ENCODE results near the gene ACTR2. TPM values are rescaled to one million over a fixed set of nuclear protein-coding genes. Genes with fewer than 3 reads are reported as not detected.
A peak's percentile ranks its signal among the peaks of the same experiment; 100 is the strongest.

The ACTR2 gene
- total and polyA plus RNA-seq, 9 of the 15 experiments (the other 6 are each of a cell fraction or from before 2014, with no cell fraction given): 47.3 to 239 (median 108) TPM

- no peak overlapping the region for H3K4me2 ChIP-seq (ENCODE audit: insufficient read depth, low read length)
- FAIRE-seq: no peak
- no peak overlapping the region for H3K27ac ChIP-seq (ENCODE audit: extremely low read depth, low read depth, low read length)
- H3K4me1 ChIP-seq (replicated peaks in 1 of 2; ENCODE audit: control insufficient read depth in 2 of 2, insufficient read depth in 2 of 2, low read length in 2 of 2): peaks cover 0 to 3% of the 10 kb centered on the region in 2 experiments; a peak in 2 of 5 replicates
- no TSS peak for BruUV-seq (replicated peaks)
- 84% methylated on average over 19 of the region's 20 CpGs for WGBS (ENCODE audit: insufficient coverage, low coverage, missing lambda C conversion rate)
- no peaks in the 10 kb centered on the region for H4K20me1 ChIP-seq (replicated peaks; ENCODE audit: control insufficient read depth, insufficient read depth, low read length)
- ATAC-seq: no peak
- ChIA-PET POLR2A (interaction anchor here (0.9 kb wide), 1 partner anchor 11 kb away, joined by 3 read pairs; no protein-coding TSS in a partner anchor), CTCF (ENCODE audit: low intra/inter-chr PET ratio) (no interaction called here)
- no peak overlapping the region for H3K9ac ChIP-seq (ENCODE audit: insufficient read depth in 1 of 2, low read depth in 2 of 2, low read length in 2 of 2)
- H3K9me1 ChIP-seq (ENCODE audit: control insufficient read depth, insufficient read depth, low read length): no peaks in the 10 kb centered on the region
- H3K36me3 ChIP-seq (ENCODE audit: control insufficient read depth, insufficient read depth, low read length): no peaks in the 10 kb centered on the region
- in situ Hi-C loops (cut with MboI) (no loop called here), intact Hi-C loops (cut with micrococcal nuclease) (no loop called here)
- TF ChIP-seq MEF2D (tag; conservative IDR thresholded peaks at IDR 0.05; ENCODE audit: low read depth) (no peak), NUFIP1 (IDR thresholded peaks at IDR 0.05; ENCODE audit: partially characterized antibody) (no peak), RBFOX2 (IDR thresholded peaks at IDR 0.05; ENCODE audit: low read depth, low read length) (peak; percentile 50), SMARCE1 (IDR thresholded peaks at IDR 0.05) (no peak), CEBPB (tag; IDR thresholded peaks at IDR 0.05) (0 out of 2 replicates have a peak, but pooled peaks have one; percentile 13), LEF1 (IDR thresholded peaks at IDR 0.05) (no peak), SIRT6 (IDR thresholded peaks at IDR 0.05; ENCODE audit: low read depth, low read length) (no peak), POLR2G (IDR thresholded peaks at IDR 0.05; ENCODE audit: low read depth, low read length) (peak; percentile 54), CHCHD3 (CRISPR knock-in tag; IDR thresholded peaks at IDR 0.05) (no peak), NFATC3 (IDR thresholded peaks at IDR 0.05) (no peak)
- TF ChIP-seq, protein P1, sequence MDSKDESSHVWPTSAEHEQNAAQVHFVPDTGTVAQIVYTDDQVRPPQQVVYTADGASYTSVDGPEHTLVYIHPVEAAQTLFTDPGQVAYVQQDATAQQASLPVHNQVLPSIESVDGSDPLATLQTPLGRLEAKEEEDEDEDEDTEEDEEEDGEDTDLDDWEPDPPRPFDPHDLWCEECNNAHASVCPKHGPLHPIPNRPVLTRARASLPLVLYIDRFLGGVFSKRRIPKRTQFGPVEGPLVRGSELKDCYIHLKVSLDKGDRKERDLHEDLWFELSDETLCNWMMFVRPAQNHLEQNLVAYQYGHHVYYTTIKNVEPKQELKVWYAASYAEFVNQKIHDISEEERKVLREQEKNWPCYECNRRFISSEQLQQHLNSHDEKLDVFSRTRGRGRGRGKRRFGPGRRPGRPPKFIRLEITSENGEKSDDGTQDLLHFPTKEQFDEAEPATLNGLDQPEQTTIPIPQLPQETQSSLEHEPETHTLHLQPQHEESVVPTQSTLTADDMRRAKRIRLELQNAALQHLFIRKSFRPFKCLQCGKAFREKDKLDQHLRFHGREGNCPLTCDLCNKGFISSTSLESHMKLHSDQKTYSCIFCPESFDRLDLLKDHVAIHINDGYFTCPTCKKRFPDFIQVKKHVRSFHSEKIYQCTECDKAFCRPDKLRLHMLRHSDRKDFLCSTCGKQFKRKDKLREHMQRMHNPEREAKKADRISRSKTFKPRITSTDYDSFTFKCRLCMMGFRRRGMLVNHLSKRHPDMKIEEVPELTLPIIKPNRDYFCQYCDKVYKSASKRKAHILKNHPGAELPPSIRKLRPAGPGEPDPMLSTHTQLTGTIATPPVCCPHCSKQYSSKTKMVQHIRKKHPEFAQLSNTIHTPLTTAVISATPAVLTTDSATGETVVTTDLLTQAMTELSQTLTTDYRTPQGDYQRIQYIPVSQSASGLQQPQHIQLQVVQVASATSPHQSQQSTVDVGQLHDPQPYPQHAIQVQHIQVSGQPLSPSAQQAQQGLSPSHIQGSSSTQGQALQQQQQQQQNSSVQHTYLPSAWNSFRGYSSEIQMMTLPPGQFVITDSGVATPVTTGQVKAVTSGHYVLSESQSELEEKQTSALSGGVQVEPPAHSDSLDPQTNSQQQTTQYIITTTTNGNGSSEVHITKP (IDR thresholded peaks at IDR 0.05; ENCODE audit: partially characterized antibody): no peak
- TF ChIP-seq, protein P2, sequence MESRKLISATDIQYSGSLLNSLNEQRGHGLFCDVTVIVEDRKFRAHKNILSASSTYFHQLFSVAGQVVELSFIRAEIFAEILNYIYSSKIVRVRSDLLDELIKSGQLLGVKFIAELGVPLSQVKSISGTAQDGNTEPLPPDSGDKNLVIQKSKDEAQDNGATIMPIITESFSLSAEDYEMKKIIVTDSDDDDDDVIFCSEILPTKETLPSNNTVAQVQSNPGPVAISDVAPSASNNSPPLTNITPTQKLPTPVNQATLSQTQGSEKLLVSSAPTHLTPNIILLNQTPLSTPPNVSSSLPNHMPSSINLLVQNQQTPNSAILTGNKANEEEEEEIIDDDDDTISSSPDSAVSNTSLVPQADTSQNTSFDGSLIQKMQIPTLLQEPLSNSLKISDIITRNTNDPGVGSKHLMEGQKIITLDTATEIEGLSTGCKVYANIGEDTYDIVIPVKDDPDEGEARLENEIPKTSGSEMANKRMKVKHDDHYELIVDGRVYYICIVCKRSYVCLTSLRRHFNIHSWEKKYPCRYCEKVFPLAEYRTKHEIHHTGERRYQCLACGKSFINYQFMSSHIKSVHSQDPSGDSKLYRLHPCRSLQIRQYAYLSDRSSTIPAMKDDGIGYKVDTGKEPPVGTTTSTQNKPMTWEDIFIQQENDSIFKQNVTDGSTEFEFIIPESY (CRISPR knock-in tag; IDR thresholded peaks at IDR 0.05): 0 out of 2 replicates have a peak, but pooled peaks have one; percentile 12
- H3K4me3 ChIP-seq: 0 out of 2 replicates have a peak overlapping the region, but pooled peaks have one; percentile 20
- H3K9me3 ChIP-seq (replicated peaks; ENCODE audit: control insufficient read depth, insufficient read depth, low read depth, low read length): no peaks in the 10 kb centered on the region
- H3K79me2 ChIP-seq (ENCODE audit: control insufficient read depth, insufficient read depth, low read length): no peaks in the 10 kb centered on the region
- no peak overlapping the region for H2AFZ ChIP-seq (ENCODE audit: low read depth, low read length)
- DNase-seq (ENCODE audit: extremely low read depth in 1 of 4, low spot score in 3 of 4): no peak
- no peaks in the 10 kb centered on the region for H3K27me3 ChIP-seq (ENCODE audit: control insufficient read depth in 2 of 2, insufficient read depth in 2 of 2, low read length in 2 of 2)
Measured at GRCh38 chr2:65204461-65205210, 23.0 kb upstream of the ACTR2 start.

Measured in K562 (cell line).